Lower leg skin (tissue), 4 donors: ENCODE measurements around the gene FOXI1. TPM values are rescaled to one million over a fixed set of nuclear protein-coding genes. Genes with fewer than 3 reads are reported as not detected.

Experiments used
- DNase-seq, 2 donors: peaks; one replicate each; pipeline ENCODE4 v3.0.0-alpha.2; 2019; ENCODE audit warnings: low spot score in 2 of 2
- H3K4me3 ChIP-seq: fragments of 200-600 bp; sonication (generic); 2 replicates; pipeline ENCODE4 v1.5.1; 2017; ENCODE audit warnings: mild to moderate bottlenecking, low read depth; ENCODE audit not compliant: poor library complexity, severe bottlenecking
- POLR2A ChIP-seq, 2 donors: fragments of 450-650 bp; IDR thresholded peaks; one replicate each; pipeline ENCODE4 v1.6.1; 2016 to 2017; ENCODE audit warnings: antibody characterized with exemption in 2 of 2, mild to moderate bottlenecking in 1 of 2, moderate library complexity in 1 of 2
- WGBS, 2 donors: methylation state at CpG; one replicate each; pipeline ENCODE4 v1.1.5; 2018; 5-methylcytosine and 5-hydroxymethylcytosine counted together
- intact Hi-C: fragments of 100-400 bp; cut with DNase I; formaldehyde crosslinking; loops from one replicate; pipeline ENCODE4 v1.15.0; 2023; ENCODE audit warnings: low total_unique reads
- total RNA-seq, 4 donors: library from RNA; depleted of rRNA; stranded (reverse); fragments of >200 nt; gene quantifications; one replicate each; pipeline ENCODE4 v1.1.0, GENCODE V29; 2016
- TF ChIP-seq, protein P1 (sequence below), 3 donors: fragments of 450-650 bp; IDR thresholded peaks; one replicate each; pipeline ENCODE4 v1.5.1; 2016; ENCODE audit warnings: antibody characterized with exemption in 3 of 3, mild to moderate bottlenecking in 3 of 3, moderate library complexity in 2 of 3

Gene FOXI1
- total RNA-seq, 4 donors from 2014 or later, result 0.46 to 5.3 (median 3.4) TPM

DNA sequence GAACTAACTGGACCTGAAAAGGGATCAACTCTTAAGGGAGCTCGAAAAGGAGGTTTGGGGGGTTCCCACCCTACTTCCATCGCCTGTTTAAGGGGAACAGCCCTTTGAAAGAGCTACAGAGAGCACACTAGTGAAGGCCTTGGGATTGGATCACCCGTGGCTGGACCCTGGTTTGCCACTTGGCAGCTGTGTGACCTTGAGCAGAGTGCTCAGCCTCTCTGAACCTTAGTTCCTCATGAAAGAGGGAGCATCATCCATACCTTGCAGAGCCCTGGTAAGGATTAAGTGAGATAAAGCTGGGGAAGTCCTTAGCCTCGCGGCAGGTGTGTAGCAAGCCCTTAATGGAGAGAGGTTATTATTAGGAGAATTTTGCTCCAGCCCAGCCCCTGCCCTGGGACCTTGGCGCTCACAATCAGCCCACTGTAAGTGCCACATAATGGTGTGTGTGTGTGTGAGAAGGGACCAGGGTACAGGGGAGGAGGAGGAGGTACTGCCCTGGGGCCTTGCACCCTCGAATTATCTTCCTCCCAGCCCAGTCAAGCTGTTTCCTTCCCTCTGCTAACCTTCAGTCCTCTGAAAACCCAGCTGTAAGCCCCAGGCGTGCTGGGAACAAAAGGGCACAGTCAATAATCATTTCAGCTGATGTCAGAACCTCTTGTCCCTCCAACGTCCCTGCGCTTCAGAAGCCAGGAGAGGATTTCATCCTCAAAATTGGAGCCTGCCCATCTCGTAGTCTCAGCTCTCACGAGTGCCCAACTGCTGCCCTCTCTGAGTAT, 42.9 kb downstream of the FOXI1 start:
- intact Hi-C loops, result no loop called here
- WGBS, 2 donors, result 79 to 81% methylated on average over 12 of the region's 12 CpGs
- TF ChIP-seq, protein P1, sequence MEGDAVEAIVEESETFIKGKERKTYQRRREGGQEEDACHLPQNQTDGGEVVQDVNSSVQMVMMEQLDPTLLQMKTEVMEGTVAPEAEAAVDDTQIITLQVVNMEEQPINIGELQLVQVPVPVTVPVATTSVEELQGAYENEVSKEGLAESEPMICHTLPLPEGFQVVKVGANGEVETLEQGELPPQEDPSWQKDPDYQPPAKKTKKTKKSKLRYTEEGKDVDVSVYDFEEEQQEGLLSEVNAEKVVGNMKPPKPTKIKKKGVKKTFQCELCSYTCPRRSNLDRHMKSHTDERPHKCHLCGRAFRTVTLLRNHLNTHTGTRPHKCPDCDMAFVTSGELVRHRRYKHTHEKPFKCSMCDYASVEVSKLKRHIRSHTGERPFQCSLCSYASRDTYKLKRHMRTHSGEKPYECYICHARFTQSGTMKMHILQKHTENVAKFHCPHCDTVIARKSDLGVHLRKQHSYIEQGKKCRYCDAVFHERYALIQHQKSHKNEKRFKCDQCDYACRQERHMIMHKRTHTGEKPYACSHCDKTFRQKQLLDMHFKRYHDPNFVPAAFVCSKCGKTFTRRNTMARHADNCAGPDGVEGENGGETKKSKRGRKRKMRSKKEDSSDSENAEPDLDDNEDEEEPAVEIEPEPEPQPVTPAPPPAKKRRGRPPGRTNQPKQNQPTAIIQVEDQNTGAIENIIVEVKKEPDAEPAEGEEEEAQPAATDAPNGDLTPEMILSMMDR (IDR thresholded peaks at IDR 0.05), result no peak
- no peak for TF ChIP-seq POLR2A (IDR thresholded peaks at IDR 0.05)
- H3K4me3 ChIP-seq, result no peak overlapping the region
- DNase-seq, result peak in 1 of 2 donors; percentile 74

DNA sequence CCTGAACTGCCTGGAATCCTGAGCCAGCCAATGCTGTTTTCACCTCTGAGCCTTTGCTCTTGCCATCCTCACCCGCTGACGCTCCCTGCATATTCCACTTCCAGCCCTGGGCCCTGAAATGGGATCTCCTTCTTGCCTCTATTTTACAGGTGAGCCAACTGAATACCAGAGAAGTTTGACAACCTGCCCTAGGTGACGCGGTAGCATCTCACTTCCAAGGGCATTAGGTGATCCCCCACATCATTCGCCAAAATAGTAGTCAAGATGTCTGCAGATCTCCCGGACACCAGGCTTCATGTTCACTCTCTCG, 43.5 kb downstream of the FOXI1 start:
- WGBS, 2 donors, result 86% methylated on average over 7 of the region's 7 CpGs
- H3K4me3 ChIP-seq, result no peak overlapping the region
- TF ChIP-seq, protein P1 (IDR thresholded peaks at IDR 0.05), result no peak
- TF ChIP-seq POLR2A (IDR thresholded peaks at IDR 0.05), result no peak
- intact Hi-C loops, result no loop called here
- DNase-seq, result peak in 1 of 2 donors; percentile 68

DNA sequence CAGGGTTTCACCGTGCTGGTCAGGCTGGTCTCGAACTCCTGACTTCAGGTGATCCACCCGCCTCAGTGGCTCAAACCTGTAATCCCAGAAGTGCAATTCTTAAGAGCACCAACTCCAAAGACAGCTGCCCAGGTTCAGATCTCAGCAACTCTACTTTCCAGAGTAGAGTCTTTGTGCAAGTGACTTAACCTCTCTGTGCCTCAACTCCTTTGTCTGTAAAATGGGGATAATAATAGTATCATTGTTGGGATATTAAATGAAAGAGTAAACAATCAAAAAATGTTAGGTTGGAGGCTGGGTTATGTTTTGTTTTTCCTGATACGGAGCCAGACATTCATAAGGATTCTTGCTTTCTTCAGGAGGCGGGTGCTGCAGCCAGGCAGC, 45.0 kb downstream of the FOXI1 start:
- no peak overlapping the region for H3K4me3 ChIP-seq
- TF ChIP-seq, protein P1 (IDR thresholded peaks at IDR 0.05), result no peak
- no peak for TF ChIP-seq POLR2A (IDR thresholded peaks at IDR 0.05)
- DNase-seq, result peak in 1 of 2 donors; percentile 20
- intact Hi-C loops, result no loop called here
- 76 to 78% methylated on average over 5 of the region's 5 CpGs for WGBS, 2 donors

DNA sequence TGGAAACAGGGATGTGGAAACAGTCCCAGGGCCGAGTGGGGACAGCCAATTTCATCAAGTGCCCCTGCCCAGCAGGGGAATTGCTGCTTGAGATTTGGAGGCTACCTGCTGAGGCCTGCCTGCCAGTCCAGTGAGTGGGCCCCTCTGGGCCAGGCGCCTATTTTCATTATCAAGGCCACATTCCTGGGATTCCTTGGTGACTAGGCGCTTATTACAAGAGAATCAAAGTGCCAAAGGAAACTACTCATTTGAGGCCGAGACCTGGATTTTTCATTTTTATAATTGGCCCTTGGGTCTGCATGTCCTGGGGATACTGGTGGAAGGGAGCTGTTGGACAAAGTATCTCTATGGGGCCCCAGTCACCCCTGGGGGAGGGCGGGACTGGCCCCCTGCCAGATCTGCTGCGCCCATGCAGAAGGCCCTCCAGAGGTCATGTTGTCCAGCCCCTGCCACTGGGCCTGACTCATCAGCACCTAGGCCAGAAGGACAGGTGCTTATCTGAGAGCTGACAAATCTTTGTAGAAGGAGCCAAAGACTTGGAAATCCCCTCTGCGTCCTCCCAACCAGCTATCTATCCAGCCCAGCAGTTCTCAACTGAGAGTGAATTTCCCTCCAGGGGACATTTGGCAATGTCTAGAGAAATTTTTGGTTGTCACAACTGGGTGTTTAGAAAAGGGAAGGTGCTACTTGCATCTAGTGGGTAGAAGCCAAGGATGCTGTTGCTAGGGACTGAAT, 45.6 kb downstream of the FOXI1 start:
- intact Hi-C loops, result no loop called here
- no peak overlapping the region for H3K4me3 ChIP-seq
- TF ChIP-seq, protein P1 (IDR thresholded peaks at IDR 0.05), result no peak
- no peak for TF ChIP-seq POLR2A (IDR thresholded peaks at IDR 0.05)
- WGBS, 2 donors, result 46 to 47% methylated on average over 7 of the region's 7 CpGs
- peak in 1 of 2 donors; percentile 68 for DNase-seq

DNA sequence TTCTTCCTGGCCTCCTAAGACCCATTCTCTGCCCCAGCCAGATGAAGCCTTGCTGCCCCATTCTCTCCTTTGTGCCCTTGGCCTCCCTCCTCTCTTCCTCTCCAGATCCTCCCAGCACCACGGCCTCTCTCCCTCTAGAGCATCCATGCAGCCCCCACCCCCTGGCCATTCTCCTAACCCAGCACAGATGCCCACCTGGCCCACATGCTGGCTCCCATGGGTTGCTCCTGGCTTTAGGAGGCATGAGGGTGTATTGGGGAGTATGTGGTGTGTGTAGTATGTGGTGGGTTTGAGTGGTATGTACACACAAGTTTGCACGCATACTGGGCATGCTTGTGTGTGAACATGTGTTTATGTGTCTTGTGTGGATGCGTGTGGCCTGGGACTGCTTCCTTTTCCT, 47.1 kb downstream of the FOXI1 start:
- WGBS, 2 donors, result 81 to 89% methylated on average over 3 of the region's 3 CpGs
- TF ChIP-seq, protein P1 (IDR thresholded peaks at IDR 0.05), result no peak
- no peak for TF ChIP-seq POLR2A (IDR thresholded peaks at IDR 0.05)

More for the DNA sequence above, 47.1 kb downstream of the FOXI1 start:
- intact Hi-C loops, result no loop called here
- DNase-seq, result peak in 1 of 2 donors; percentile 67
- no peak overlapping the region for H3K4me3 ChIP-seq
